Heart left ventricle (tissue), 13 donors: ENCODE data around the gene JPH2.

Experiments used
- POLR2A ChIP-seq, 2 donors: fragments of 450-650 bp; IDR thresholded peaks; one replicate each; pipeline ENCODE4 v1.6.1; 2017; ENCODE audit warnings: antibody characterized with exemption in 2 of 2, mild to moderate bottlenecking in 2 of 2, moderate library complexity in 2 of 2
- TF ChIP-seq, protein P1 (sequence below), 12 donors: fragments of 200-600 bp; sonication (generic) in 4 of 12; IDR thresholded peaks; one replicate each; pipeline versions ENCODE4 v1.5.0 to v1.8.0; 2018 to 2022; ENCODE audit warnings: antibody characterized with exemption in 12 of 12, mild to moderate bottlenecking in 5 of 12
- donor health status: ischemic (EF 13 %, LVEDD 7.1; RV severe dilation, severe dysfunction).
- donor health status: DM: no; HTN: yes; CAD: no.
- donor health status: DM: no; HTN: no; CAD: no.
- donor health status: ischemic (EF 25% LVEDD 6.9; RV normal size, moderate dysfunction).
- donor health status: ischemic (EF 25% LVEDD 5.7; RV mildly dilated, moderate dysfunction).
- donor health status: ischemic (EF 35%, LVEDD 5.7; RV mildly dilated, moderate dysfunction).
- donor health status: nonischemic (EF 11% LVEDD 7.7; RV severe dilation, severe dysfunction).
- donor health status: DM: yes; HTN: yes; CAD: no.
- donor health status: PGD.
- donor health status: ischemic (EF 29% LVEDD 5.4; RV normal size, mild dysfunction).
- donor health status: nonischemic (EF 23%, LVEDD 6.1; RV moderate dilation, normal function).

DNA sequence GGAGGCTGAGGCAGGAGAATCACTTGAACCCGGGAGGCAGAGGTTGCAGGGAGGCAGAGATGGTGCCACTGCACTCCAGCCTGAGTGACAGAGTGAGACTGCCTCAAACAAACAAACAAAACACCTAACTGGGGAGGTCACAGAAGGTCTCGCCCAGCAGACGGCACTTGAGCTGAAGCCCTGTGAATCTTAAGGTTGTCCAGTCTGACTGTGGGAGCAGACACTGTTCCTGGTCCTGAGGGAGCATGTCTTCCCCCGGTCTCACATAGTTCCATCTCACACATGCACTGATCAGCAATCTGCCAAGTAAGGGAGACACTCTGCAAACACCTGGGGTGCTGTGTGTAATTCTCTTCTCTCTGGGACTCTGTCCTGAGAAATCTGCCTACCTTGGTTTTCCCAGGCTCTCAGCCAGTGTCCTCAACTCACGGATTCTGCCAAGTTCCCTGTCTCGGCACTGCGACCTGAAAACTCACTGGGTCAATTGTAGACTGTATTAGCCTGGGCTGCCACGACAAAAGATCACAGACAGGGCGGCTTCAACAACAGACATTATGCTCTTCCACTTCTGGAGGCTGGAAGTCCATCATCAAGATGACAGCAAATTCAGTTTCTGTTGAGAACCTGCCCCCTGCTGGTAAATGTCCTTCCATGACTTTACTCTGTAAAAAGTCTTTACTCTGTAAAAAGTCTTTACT is 94.3 kb downstream of the JPH2 start:
- TF ChIP-seq, protein P1, sequence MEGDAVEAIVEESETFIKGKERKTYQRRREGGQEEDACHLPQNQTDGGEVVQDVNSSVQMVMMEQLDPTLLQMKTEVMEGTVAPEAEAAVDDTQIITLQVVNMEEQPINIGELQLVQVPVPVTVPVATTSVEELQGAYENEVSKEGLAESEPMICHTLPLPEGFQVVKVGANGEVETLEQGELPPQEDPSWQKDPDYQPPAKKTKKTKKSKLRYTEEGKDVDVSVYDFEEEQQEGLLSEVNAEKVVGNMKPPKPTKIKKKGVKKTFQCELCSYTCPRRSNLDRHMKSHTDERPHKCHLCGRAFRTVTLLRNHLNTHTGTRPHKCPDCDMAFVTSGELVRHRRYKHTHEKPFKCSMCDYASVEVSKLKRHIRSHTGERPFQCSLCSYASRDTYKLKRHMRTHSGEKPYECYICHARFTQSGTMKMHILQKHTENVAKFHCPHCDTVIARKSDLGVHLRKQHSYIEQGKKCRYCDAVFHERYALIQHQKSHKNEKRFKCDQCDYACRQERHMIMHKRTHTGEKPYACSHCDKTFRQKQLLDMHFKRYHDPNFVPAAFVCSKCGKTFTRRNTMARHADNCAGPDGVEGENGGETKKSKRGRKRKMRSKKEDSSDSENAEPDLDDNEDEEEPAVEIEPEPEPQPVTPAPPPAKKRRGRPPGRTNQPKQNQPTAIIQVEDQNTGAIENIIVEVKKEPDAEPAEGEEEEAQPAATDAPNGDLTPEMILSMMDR (IDR thresholded peaks at IDR 0.05), result peak in 11 of 12 donors; percentile 17 to 50 (median 35)
- no peak for TF ChIP-seq POLR2A (IDR thresholded peaks at IDR 0.05)
